ENCODE results near the gene FAM20C.

DNA sequence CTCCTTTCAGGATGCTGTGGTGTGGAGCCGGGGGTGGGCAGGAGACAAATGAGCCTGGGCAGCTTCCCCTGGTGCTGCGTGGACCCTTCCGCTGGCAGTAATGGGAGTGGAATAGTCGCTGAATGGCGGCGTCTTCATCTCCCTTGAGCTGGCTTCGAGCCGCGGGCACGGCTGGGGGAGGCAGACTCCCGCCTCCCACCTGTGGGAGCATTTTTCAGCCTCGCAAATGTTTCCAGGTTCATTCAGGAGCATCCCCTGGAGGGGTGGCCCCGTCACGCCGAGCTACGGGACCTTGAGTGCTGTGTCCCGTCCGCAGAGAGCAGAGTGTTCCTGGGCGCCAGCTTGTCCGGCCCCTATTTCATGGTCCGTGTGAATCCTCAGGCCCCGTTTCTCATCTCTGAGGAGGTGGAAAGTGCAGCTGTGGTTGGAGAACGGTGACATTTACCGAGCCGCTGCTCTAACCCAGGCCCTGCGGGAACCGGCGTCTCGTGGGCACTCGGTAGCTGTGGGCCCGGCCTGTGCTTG is 18.1 kb downstream of the FAM20C start:
- TF ChIP-seq, protein P1, sequence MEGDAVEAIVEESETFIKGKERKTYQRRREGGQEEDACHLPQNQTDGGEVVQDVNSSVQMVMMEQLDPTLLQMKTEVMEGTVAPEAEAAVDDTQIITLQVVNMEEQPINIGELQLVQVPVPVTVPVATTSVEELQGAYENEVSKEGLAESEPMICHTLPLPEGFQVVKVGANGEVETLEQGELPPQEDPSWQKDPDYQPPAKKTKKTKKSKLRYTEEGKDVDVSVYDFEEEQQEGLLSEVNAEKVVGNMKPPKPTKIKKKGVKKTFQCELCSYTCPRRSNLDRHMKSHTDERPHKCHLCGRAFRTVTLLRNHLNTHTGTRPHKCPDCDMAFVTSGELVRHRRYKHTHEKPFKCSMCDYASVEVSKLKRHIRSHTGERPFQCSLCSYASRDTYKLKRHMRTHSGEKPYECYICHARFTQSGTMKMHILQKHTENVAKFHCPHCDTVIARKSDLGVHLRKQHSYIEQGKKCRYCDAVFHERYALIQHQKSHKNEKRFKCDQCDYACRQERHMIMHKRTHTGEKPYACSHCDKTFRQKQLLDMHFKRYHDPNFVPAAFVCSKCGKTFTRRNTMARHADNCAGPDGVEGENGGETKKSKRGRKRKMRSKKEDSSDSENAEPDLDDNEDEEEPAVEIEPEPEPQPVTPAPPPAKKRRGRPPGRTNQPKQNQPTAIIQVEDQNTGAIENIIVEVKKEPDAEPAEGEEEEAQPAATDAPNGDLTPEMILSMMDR (IDR thresholded peaks at IDR 0.05) = no peak
- TF ChIP-seq POLR2A (IDR thresholded peaks at IDR 0.05) = no peak
- no peak for TF ChIP-seq EP300 (IDR thresholded peaks at IDR 0.05)

All from gastroesophageal sphincter (tissue), 3 donors.